LNCAP (cell line): ENCODE measurements around the gene MBNL3.

Source experiments
- CTCF ChIP-seq: fragments of 450-650 bp; IDR thresholded peaks from 2 replicates; pipeline ENCODE4 v1.5.1; 2017; ENCODE audit warnings: mild to moderate bottlenecking

MBNL3 gene

DNA sequence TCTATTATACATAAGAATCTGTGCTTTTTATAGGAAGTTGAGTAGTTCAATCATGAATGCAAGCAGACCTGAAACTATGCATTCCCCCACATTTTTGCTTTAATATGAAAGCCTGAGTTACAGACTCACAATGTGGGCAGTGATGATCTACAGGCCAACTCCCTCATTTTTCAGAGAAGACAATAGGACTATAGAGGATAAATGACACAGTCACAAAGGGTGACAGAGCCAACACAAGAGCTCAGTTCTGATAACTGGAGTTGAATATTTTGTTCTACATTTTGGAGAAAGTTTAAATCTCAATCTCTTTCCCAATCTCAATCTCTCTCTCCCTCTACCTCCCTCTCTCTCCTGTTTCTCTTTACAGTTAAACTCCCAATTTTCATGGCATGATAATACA is 27.0 kb downstream of the MBNL3 start:
- TF ChIP-seq CTCF, result no peak

GRCh38 chrX:132452911-132453550 is 35.8 kb downstream of the MBNL3 start:
- no peak for TF ChIP-seq CTCF

DNA sequence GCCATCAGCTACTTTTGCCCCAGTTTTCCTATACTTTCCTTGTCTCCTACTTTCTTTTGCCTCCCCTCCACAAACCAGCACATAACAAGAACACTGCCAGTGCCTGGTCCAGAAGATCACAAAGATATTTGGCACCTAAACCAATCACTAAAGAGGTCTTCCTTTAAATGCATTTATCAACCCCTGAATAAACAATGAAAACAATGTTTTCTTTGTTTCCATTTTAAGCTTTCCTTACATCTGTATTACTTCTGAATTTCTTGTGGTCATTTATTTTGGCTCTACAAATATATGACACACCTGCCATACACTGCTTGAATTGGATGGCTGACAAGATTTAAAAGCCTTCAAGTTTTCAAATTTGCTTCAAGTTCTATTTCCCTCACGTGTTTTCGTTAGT is 43.9 kb downstream of the MBNL3 start:
- no peak for TF ChIP-seq CTCF

DNA sequence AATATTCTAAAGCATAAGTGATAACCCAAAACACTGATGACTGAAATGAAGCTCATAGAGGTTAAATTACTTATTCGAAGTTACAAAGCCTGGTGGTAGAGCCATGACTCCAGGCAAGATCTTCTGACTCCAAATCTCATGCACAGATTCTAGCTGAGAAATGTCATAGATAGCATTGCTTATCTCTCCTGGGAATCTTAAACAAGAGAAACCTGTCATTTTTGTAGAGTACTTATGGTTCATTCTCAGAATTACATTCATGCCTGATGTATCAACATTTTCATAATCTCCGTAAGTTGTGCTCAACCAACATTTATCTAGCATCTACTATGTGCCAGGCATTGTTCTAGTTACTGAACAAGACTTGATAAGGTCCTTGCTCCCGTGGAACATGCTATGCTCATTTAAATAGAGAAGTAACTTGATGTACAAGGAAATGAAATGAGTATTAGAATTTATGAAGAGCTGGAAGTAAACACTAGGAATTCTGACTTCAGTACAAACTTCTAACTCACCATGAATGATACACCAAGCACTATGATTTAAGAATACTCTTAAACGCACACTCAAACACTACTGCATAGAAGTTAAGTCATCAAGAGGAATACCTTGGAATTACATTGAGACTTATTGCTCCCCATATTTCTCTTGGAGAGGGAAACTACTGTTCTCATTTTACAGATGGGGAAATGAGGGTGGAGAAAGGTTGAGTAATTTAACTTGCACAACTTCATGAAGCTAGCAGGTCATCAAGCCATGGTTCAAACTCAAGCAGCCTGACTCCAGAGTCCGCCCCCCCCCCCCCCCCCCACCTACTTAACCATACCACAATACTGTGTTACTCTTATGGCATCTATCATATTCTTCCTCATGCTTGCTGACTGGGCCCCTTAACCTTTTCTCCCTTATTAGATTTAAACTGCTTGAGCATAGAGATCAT is 45.4 kb downstream of the MBNL3 start:
- TF ChIP-seq CTCF, result no peak

- TF ChIP-seq CTCF, result no peak
Observed at GRCh38 chrX:132442691-132443090, 46.1 kb downstream of the MBNL3 start.

DNA sequence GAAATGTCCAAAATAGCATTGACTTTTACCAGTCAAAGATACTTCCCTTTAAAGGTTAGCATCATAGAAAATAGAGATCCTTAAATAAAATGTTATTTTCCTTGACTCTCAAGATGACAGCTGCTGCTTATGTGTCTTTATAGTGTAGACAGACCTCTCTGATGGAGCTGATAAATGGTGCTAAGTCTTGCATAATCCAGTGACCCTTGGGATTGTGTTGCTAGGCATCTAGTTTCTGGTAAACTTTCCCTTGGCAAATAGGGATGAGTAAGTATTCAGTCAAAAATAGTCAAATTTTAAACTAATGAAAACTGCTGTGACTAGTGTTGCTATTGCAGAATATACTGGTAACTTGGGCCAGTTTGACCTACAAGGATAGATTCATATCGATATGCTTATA is 53.6 kb downstream of the MBNL3 start:
- TF ChIP-seq CTCF, result no peak

DNA sequence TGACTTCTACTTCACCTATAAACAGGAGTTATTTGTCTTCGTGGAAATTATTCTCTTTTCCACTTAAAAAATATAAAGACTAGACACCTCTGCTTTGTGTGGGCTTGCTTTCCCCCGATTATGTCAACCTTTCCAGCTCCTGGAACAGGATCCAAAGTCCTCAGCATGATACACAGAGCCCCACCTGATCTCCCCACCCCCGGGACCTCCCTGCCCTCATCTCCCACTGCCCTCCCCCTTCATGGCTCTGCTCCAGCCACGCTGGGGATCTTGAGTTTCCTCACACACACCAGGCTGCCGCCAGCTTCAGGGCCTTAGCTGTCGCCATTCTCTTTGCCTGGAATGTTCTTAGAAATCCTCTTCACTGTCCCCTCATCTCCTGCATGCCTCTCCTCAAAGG is 55.3 kb downstream of the MBNL3 start:
- no peak for TF ChIP-seq CTCF
